Measurements from ENCODE around the gene RAB11A. TPM values are rescaled to one million over a fixed set of nuclear protein-coding genes. Genes with fewer than 3 reads are reported as not detected.

RAB11A gene
- total and polyA plus RNA-seq, 2 donors (not counting 3 experiments of a cell fraction or from before 2014, with no cell fraction given): 239 to 250 TPM

GRCh38 chr15:65832549-65833364 lies 36.5 kb upstream of the RAB11A start:
- peak; percentile 99 for DNase-seq (ENCODE audit: low read depth, low spot score)
- TSS peak; percentile 25 for BruUV-seq (replicated peaks)
- H3K27ac ChIP-seq (ENCODE audit: insufficient read depth, low read depth, low read length): peak overlapping the region; percentile 63
- no peaks in the 10 kb centered on the region for H3K27me3 ChIP-seq (ENCODE audit: control insufficient read depth in 2 of 2, insufficient read depth in 2 of 2, low read length in 2 of 2)
- TF ChIP-seq JUN (IDR thresholded peaks at IDR 0.05; ENCODE audit: borderline replicate concordance, insufficient read depth, insufficient read length, low read depth): peak; percentile 52
- TF ChIP-seq, protein P1, sequence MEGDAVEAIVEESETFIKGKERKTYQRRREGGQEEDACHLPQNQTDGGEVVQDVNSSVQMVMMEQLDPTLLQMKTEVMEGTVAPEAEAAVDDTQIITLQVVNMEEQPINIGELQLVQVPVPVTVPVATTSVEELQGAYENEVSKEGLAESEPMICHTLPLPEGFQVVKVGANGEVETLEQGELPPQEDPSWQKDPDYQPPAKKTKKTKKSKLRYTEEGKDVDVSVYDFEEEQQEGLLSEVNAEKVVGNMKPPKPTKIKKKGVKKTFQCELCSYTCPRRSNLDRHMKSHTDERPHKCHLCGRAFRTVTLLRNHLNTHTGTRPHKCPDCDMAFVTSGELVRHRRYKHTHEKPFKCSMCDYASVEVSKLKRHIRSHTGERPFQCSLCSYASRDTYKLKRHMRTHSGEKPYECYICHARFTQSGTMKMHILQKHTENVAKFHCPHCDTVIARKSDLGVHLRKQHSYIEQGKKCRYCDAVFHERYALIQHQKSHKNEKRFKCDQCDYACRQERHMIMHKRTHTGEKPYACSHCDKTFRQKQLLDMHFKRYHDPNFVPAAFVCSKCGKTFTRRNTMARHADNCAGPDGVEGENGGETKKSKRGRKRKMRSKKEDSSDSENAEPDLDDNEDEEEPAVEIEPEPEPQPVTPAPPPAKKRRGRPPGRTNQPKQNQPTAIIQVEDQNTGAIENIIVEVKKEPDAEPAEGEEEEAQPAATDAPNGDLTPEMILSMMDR (IDR thresholded peaks at IDR 0.05; ENCODE audit: extremely low read depth in 1 of 2, insufficient read depth in 1 of 2, low read depth in 1 of 2, low read length in 2 of 2): peak; percentile 15 to 26
- peak; percentile 73 for TF ChIP-seq POLR2AphosphoS5 (IDR thresholded peaks at IDR 0.05; ENCODE audit: insufficient read depth, low read depth, low read length)
- TF ChIP-seq FOS (IDR thresholded peaks at IDR 0.05; ENCODE audit: borderline replicate concordance, insufficient read depth, low read length): peak; percentile 75
- TF ChIP-seq, protein P2, sequence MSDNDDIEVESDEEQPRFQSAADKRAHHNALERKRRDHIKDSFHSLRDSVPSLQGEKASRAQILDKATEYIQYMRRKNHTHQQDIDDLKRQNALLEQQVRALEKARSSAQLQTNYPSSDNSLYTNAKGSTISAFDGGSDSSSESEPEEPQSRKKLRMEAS (IDR thresholded peaks at IDR 0.05; ENCODE audit: insufficient read depth, insufficient read length): no peak
- H3K79me2 ChIP-seq (ENCODE audit: control insufficient read depth, insufficient read depth, low read length): no peaks in the 10 kb centered on the region
- peak overlapping the region; percentile 81 for H3K4me2 ChIP-seq (ENCODE audit: insufficient read depth, low read length)
- intact Hi-C loops (cut with micrococcal nuclease): loop anchor here (1.0 to 2.0 kb wide), 5 partner anchors 9 to 40 kb away; partner anchors contain the start of genes DENND4A and RAB11A
- no peaks in the 10 kb centered on the region for H3K9me3 ChIP-seq (replicated peaks; ENCODE audit: control insufficient read depth, insufficient read depth, low read length)
- no peaks in the 10 kb centered on the region for H4K20me1 ChIP-seq (replicated peaks; ENCODE audit: control insufficient read depth, extremely low read depth, insufficient read depth, low read length)
- ChIA-PET CTCF (interaction anchor here (0.7 to 2.5 kb wide), 23 partner anchors 9 to 666 kb away, joined by 3 to 26 read pairs (median 4); partner anchors contain the start of genes DENND4A and RAB11A), POLR2A (interaction anchor here (1.0 to 1.4 kb wide), 4 partner anchors 8 to 41 kb away, joined by 4 to 9 read pairs (median 5); partner anchors contain the start of genes DENND4A and RAB11A)
- peak overlapping the region; percentile 73 for H3K9ac ChIP-seq (replicated peaks; ENCODE audit: extremely low read depth, insufficient read depth, low read length)
- H2AFZ ChIP-seq (ENCODE audit: low read depth, low read length): peak overlapping the region; percentile 3
- H3K4me1 ChIP-seq (ENCODE audit: control insufficient read depth, extremely low read depth, insufficient read depth, low read length): peaks cover 31% of the 10 kb centered on the region
- H3K36me3 ChIP-seq (ENCODE audit: control insufficient read depth in 2 of 2, extremely low read depth in 1 of 2, insufficient read depth in 2 of 2, low read length in 2 of 2): no peaks in the 10 kb centered on the region
- peak; percentile 97 for FAIRE-seq
- dilution Hi-C loops (cut with MboI; ENCODE audit: extremely low pct_ligation_motif_present, low sequenced_read_pairs): no loop called here
- peak overlapping the region in 1 of 3 experiments; percentile 20 for H3K4me3 ChIP-seq (replicated peaks in 1 of 3; ENCODE audit: insufficient read depth in 1 of 3, low read depth in 1 of 3, low read length in 3 of 3)
- H3K9me1 ChIP-seq (replicated peaks; ENCODE audit: control insufficient read depth, extremely low read depth, insufficient read depth, low read length): no peaks in the 10 kb centered on the region

Data from endothelial cell of umbilical vein (primary cell).